ENCODE data around the gene ERFL. TPM values are rescaled to one million over a fixed set of nuclear protein-coding genes. Genes with fewer than 3 reads are reported as not detected.

The ERFL gene
- polyA plus RNA-seq, 1 of the 3 experiments (the other 2 are of a cell fraction): 0.07 TPM

DNA sequence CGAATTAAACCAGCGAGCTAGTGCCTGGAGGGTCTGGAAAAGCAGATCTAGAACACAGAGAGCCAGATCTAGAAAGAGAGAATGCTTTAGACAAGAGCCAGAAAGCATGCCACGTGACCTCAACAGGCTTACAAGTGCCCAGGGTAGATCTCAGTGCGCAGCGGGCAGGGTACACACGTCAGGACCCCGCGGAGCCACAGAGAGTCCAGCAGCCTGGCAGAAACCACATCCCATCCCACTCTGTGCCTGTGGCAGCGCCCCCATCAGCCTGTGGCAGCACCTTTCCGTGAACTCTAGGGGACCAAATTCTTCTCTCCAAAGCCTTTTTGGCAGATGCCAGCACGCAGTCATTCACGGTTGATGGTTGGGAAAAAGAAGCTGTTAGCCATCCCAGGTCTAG lies 39.3 kb downstream of the ERFL start:
- peaks cover 42% of the 10 kb centered on the region for H4K20me1 ChIP-seq (ENCODE audit: insufficient read depth)
- no peak overlapping the region for H3K9ac ChIP-seq
- H3F3A ChIP-seq (replicated peaks; ENCODE audit: insufficient read depth): no peaks in the 10 kb centered on the region
- WGBS (ENCODE audit: low lambda C conversion rate): 93% methylated on average over 12 of the region's 12 CpGs
- TF ChIP-seq NFIC (IDR thresholded peaks at IDR 0.05; ENCODE audit: borderline replicate concordance): no peak
- TF ChIP-seq, protein P1, sequence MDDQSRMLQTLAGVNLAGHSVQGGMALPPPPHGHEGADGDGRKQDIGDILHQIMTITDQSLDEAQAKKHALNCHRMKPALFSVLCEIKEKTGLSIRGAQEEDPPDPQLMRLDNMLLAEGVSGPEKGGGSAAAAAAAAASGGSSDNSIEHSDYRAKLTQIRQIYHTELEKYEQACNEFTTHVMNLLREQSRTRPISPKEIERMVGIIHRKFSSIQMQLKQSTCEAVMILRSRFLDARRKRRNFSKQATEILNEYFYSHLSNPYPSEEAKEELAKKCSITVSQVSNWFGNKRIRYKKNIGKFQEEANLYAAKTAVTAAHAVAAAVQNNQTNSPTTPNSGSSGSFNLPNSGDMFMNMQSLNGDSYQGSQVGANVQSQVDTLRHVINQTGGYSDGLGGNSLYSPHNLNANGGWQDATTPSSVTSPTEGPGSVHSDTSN (IDR thresholded peaks at IDR 0.05): no peak
- TF ChIP-seq TEAD4 (IDR thresholded peaks at IDR 0.05; ENCODE audit: borderline replicate concordance, insufficient read depth): no peak
- no peak for TF ChIP-seq RXRA (IDR thresholded peaks at IDR 0.05; ENCODE audit: borderline replicate concordance, low read depth)
- no peak for TF ChIP-seq TAF1 (IDR thresholded peaks at IDR 0.05; ENCODE audit: borderline replicate concordance, low read depth, low read length)
- TF ChIP-seq GATA2 (CRISPR knock-in tag; IDR thresholded peaks at IDR 0.05): no peak
- TF ChIP-seq TCF12 (IDR thresholded peaks at IDR 0.05): no peak
- TF ChIP-seq RCOR1 (IDR thresholded peaks at IDR 0.05; ENCODE audit: low read length): no peak
- TF ChIP-seq SIN3A (IDR thresholded peaks at IDR 0.05; ENCODE audit: borderline replicate concordance, low read depth, low read length): no peak
- TF ChIP-seq RFX5 (IDR thresholded peaks at IDR 0.05; ENCODE audit: low read length): no peak
- no peak for TF ChIP-seq YY1 (IDR thresholded peaks at IDR 0.05; ENCODE audit: low read depth)
- no peak for TF ChIP-seq ELF1 (IDR thresholded peaks at IDR 0.05)
- TF ChIP-seq EZH2phosphoT487 (IDR thresholded peaks at IDR 0.05; ENCODE audit: borderline replicate concordance, low read depth): no peak
- TF ChIP-seq, protein P2, sequence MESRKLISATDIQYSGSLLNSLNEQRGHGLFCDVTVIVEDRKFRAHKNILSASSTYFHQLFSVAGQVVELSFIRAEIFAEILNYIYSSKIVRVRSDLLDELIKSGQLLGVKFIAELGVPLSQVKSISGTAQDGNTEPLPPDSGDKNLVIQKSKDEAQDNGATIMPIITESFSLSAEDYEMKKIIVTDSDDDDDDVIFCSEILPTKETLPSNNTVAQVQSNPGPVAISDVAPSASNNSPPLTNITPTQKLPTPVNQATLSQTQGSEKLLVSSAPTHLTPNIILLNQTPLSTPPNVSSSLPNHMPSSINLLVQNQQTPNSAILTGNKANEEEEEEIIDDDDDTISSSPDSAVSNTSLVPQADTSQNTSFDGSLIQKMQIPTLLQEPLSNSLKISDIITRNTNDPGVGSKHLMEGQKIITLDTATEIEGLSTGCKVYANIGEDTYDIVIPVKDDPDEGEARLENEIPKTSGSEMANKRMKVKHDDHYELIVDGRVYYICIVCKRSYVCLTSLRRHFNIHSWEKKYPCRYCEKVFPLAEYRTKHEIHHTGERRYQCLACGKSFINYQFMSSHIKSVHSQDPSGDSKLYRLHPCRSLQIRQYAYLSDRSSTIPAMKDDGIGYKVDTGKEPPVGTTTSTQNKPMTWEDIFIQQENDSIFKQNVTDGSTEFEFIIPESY (IDR thresholded peaks at IDR 0.05; ENCODE audit: borderline replicate concordance, low read depth): no peak
- TF ChIP-seq, protein P3, sequence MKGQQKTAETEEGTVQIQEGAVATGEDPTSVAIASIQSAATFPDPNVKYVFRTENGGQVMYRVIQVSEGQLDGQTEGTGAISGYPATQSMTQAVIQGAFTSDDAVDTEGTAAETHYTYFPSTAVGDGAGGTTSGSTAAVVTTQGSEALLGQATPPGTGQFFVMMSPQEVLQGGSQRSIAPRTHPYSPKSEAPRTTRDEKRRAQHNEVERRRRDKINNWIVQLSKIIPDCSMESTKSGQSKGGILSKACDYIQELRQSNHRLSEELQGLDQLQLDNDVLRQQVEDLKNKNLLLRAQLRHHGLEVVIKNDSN (IDR thresholded peaks at IDR 0.05; ENCODE audit: borderline replicate concordance, low read depth): no peak
- TF ChIP-seq, protein P4, sequence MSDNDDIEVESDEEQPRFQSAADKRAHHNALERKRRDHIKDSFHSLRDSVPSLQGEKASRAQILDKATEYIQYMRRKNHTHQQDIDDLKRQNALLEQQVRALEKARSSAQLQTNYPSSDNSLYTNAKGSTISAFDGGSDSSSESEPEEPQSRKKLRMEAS (IDR thresholded peaks at IDR 0.05; ENCODE audit: low read depth): no peak
- H3K4me1 ChIP-seq (ENCODE audit: control insufficient read depth in 1 of 2, insufficient read depth in 2 of 2, low read depth in 1 of 2, low read length in 1 of 2): peaks cover 7 to 11% of the 10 kb centered on the region in 2 experiments; a peak in 3 of 4 replicates
- CTCF ChIA-PET: interaction anchor here (2.9 kb wide), 1 partner anchor 63 kb away, joined by 9 read pairs; no protein-coding TSS in a partner anchor
- H3K4me2 ChIP-seq: no peak overlapping the region
- H3K27me3 ChIP-seq (ENCODE audit: insufficient read depth): no peaks in the 10 kb centered on the region
- H3K4me3 ChIP-seq (ENCODE audit: low read depth in 2 of 2, low read length in 1 of 2): no peak overlapping the region
- no peak overlapping the region for H3K27ac ChIP-seq (ENCODE audit: low read depth in 2 of 2, low read length in 1 of 2)
- H3K79me2 ChIP-seq (ENCODE audit: insufficient read depth): peaks cover 40% of the 10 kb centered on the region
- H3K9me2 ChIP-seq: no peaks in the 10 kb centered on the region
- H3K36me3 ChIP-seq (replicated peaks in 1 of 2; ENCODE audit: control insufficient read depth in 1 of 2, insufficient read depth in 2 of 2, low read length in 1 of 2): peaks cover 19 to 27% of the 10 kb centered on the region in 2 experiments
- DNase-seq: no peak
- POLR2A ChIA-PET: no interaction called here
- no peaks in the 10 kb centered on the region; the same call in 1 of the 2 replicates for H3K9me3 ChIP-seq
- no peak overlapping the region for H2AFZ ChIP-seq (ENCODE audit: low read depth)
